Osteocyte (in vitro differentiated cells): Measurements from ENCODE around the gene EXOC6. TPM values are rescaled to one million over a fixed set of nuclear protein-coding genes. Genes with fewer than 3 reads are reported as not detected.

Experiments used
- DNase-seq: peaks from one replicate; pipeline ENCODE4 v3.0.0; 2021; ENCODE audit warnings: mixed read lengths; ENCODE audit not compliant: unreplicated experiment; ENCODE audit errors: extremely low spot score
- H3K27ac Mint-ChIP-seq: one replicate; pipeline ENCODE4 v1.8.0; 2021; ENCODE audit warnings: mild to moderate bottlenecking, mixed read lengths; ENCODE audit not compliant: unreplicated experiment
- H3K27me3 Mint-ChIP-seq: one replicate; pipeline ENCODE4 v1.8.0; 2021; ENCODE audit warnings: mixed read lengths; ENCODE audit not compliant: unreplicated experiment
- H3K36me3 Mint-ChIP-seq: one replicate; pipeline ENCODE4 v1.8.0; 2021; ENCODE audit warnings: mixed read lengths; ENCODE audit not compliant: unreplicated experiment
- H3K4me1 Mint-ChIP-seq: one replicate; pipeline ENCODE4 v1.8.0; 2021; ENCODE audit warnings: mixed read lengths; ENCODE audit not compliant: unreplicated experiment
- H3K4me3 Mint-ChIP-seq: one replicate; pipeline ENCODE4 v1.8.0; 2021; ENCODE audit warnings: mild to moderate bottlenecking, moderate library complexity, mixed read lengths; ENCODE audit not compliant: unreplicated experiment
- H3K9me3 Mint-ChIP-seq: one replicate; pipeline ENCODE4 v1.8.0; 2021; ENCODE audit warnings: mixed read lengths; ENCODE audit not compliant: unreplicated experiment
- CTCF ChIP-seq: fragments of 200-600 bp; sonication (generic); IDR thresholded peaks from 2 replicates; pipeline ENCODE4 v1.5.0; 2021; ENCODE audit warnings: antibody characterized with exemption, mild to moderate bottlenecking, moderate library complexity
- total RNA-seq: library from RNA; stranded (reverse); gene quantifications from 2 replicates; pipeline ENCODE4 v1.2.1, GENCODE V29; 2021

EXOC6 gene
- total RNA-seq, 1 donor from 2014 or later = 8.5 TPM

- Mint-ChIP-seq H3K36me3 (no peaks in the 10 kb centered on the region), H3K27me3 (no peaks in the 10 kb centered on the region), H3K9me3 (no peaks in the 10 kb centered on the region)
These were observed 19.1 kb upstream of the EXOC6 start for GRCh38 chr10:92829042-92829785.

GRCh38 chr10:92829786-92830377 lies 18.4 kb upstream of the EXOC6 start:
- Mint-ChIP-seq H3K4me1 (peaks cover 25% of the 10 kb centered on the region), H3K27ac (no peak overlapping the region), H3K27me3 (no peaks in the 10 kb centered on the region), H3K4me3 (no peak overlapping the region), H3K9me3 (no peaks in the 10 kb centered on the region), H3K36me3 (no peaks in the 10 kb centered on the region)
- TF ChIP-seq CTCF = no peak
- DNase-seq = no peak

More at GRCh38 chr10:92829042-92829785, 19.1 kb upstream of the EXOC6 start:
- H3K4me3 Mint-ChIP-seq = no peak overlapping the region
- no peak for DNase-seq
- no peak for TF ChIP-seq CTCF
- no peak overlapping the region for H3K27ac Mint-ChIP-seq
- H3K4me1 Mint-ChIP-seq = peaks cover 18% of the 10 kb centered on the region

GRCh38 chr10:92830478-92831389 lies 17.6 kb upstream of the EXOC6 start:
- DNase-seq = no peak
- Mint-ChIP-seq H3K27ac (no peak overlapping the region), H3K4me3 (no peak overlapping the region), H3K27me3 (no peaks in the 10 kb centered on the region), H3K9me3 (no peaks in the 10 kb centered on the region), H3K4me1 (peaks cover 33% of the 10 kb centered on the region), H3K36me3 (no peaks in the 10 kb centered on the region)
- no peak for TF ChIP-seq CTCF

GRCh38 chr10:92832121-92832520 lies 16.2 kb upstream of the EXOC6 start:
- Mint-ChIP-seq H3K4me1 (peaks cover 41% of the 10 kb centered on the region), H3K27me3 (no peaks in the 10 kb centered on the region), H3K27ac (no peak overlapping the region), H3K9me3 (no peaks in the 10 kb centered on the region), H3K4me3 (no peak overlapping the region), H3K36me3 (no peaks in the 10 kb centered on the region)
- no peak for TF ChIP-seq CTCF
- DNase-seq = no peak
